Measurements from ENCODE around the gene NEK1. TPM values are rescaled to one million over a fixed set of nuclear protein-coding genes. Genes with fewer than 3 reads are reported as not detected.

NEK1 gene
- total and polyA plus RNA-seq, 2 of the 8 experiments (the other 6 are each of a cell fraction or from before 2014, with no cell fraction given) = 3.9 to 11.7 TPM

GRCh38 chr4:169438057-169438480 is 174.3 kb downstream of the NEK1 start:
- H3K18ac ChIP-seq (ENCODE audit: extremely low read depth, low read length) = no peak overlapping the region
- TF ChIP-seq POU5F1 (IDR thresholded peaks at IDR 0.05; ENCODE audit: low read depth, low read length) = no peak
- no peak for TF ChIP-seq JUN (IDR thresholded peaks at IDR 0.05; ENCODE audit: low read depth, low read length)
- no peak for TF ChIP-seq CTBP2 (IDR thresholded peaks at IDR 0.05; ENCODE audit: borderline replicate concordance, insufficient read depth, insufficient read length, low read length)
- no peak for TF ChIP-seq SIX5 (IDR thresholded peaks at IDR 0.05; ENCODE audit: low read depth, low read length)
- TF ChIP-seq CREB1 (IDR thresholded peaks at IDR 0.05) = no peak
- no peak for TF ChIP-seq KDM5A (IDR thresholded peaks at IDR 0.05; ENCODE audit: low read length)
- no peak for TF ChIP-seq EGR1 (IDR thresholded peaks at IDR 0.05; ENCODE audit: borderline replicate concordance, low read depth, low read length)
- TF ChIP-seq FOSL1 (IDR thresholded peaks at IDR 0.05; ENCODE audit: insufficient read depth, low read depth, low read length) = no peak
- no peak for TF ChIP-seq KDM4A (IDR thresholded peaks at IDR 0.05; ENCODE audit: low read depth, low read length, severe bottlenecking)
- TF ChIP-seq RXRA (IDR thresholded peaks at IDR 0.05; ENCODE audit: insufficient read depth, low read depth, low read length) = no peak

More at GRCh38 chr4:169438057-169438480, 174.3 kb downstream of the NEK1 start:
- DNase-seq (ENCODE audit: low read depth in 1 of 2, low spot score in 2 of 2) (no peak), FAIRE-seq (no peak)
- H2BK12ac ChIP-seq (ENCODE audit: low read depth, low read length) = no peak overlapping the region
- no peak overlapping the region for H2BK20ac ChIP-seq (ENCODE audit: low read length)
- no peak overlapping the region for H3K14ac ChIP-seq (ENCODE audit: insufficient read length)
- no peaks in the 10 kb centered on the region; a peak in 1 of 8 replicates for H3K36me3 ChIP-seq (ENCODE audit: control insufficient read depth in 2 of 4, insufficient read depth in 4 of 4, low read length in 3 of 4)
- no peak overlapping the region for H2AFZ ChIP-seq (ENCODE audit: low read length)
- H3K4me1 ChIP-seq (replicated peaks in 1 of 4; ENCODE audit: control insufficient read depth in 3 of 4, insufficient read depth in 4 of 4, low read length in 3 of 4) = no peaks in the 10 kb centered on the region
- no peak overlapping the region for H3K23ac ChIP-seq (ENCODE audit: insufficient read length)
- no peaks in the 10 kb centered on the region for H3K27me3 ChIP-seq (replicated peaks in 1 of 4; ENCODE audit: control insufficient read depth in 3 of 4, extremely low read depth in 1 of 4, insufficient read depth in 3 of 4, low read length in 3 of 4)
- H2BK5ac ChIP-seq (ENCODE audit: low read depth, low read length) = no peak overlapping the region
- H3K23me2 ChIP-seq (ENCODE audit: low read depth, low read length) = no peaks in the 10 kb centered on the region
- no peak overlapping the region for H2BK15ac ChIP-seq (ENCODE audit: low read length)
- H3K79me2 ChIP-seq (ENCODE audit: control insufficient read depth in 1 of 2, insufficient read depth in 2 of 2, low read length in 2 of 2) = no peaks in the 10 kb centered on the region
- CTCF ChIA-PET (ENCODE audit: partially characterized antibody) = interaction anchor here (0.7 to 1.4 kb wide), 3 partner anchors 11 to 234 kb away, joined by 3 to 4 read pairs (median 4); no protein-coding TSS in a partner anchor
- POLR2A ChIA-PET (ENCODE audit: partially characterized antibody) = no interaction called here
- no peaks in the 10 kb centered on the region for H3K79me1 ChIP-seq (ENCODE audit: low read depth, low read length)
- H4K20me1 ChIP-seq (replicated peaks in 1 of 2; ENCODE audit: control insufficient read depth in 1 of 2, insufficient read depth in 2 of 2, low read length in 2 of 2) = no peaks in the 10 kb centered on the region
- no peak overlapping the region for H3K4me3 ChIP-seq (ENCODE audit: extremely low read depth in 1 of 4, insufficient read depth in 2 of 4, low read depth in 3 of 4, low read length in 4 of 4)
- no peak overlapping the region for H2AK5ac ChIP-seq (ENCODE audit: low read depth, low read length)
- H3K4ac ChIP-seq (replicated peaks; ENCODE audit: insufficient read length, low read depth, low read length) = no peak overlapping the region
- H3K9ac ChIP-seq (replicated peaks in 1 of 4; ENCODE audit: extremely low read depth in 1 of 4, low read depth in 3 of 4, low read length in 3 of 4) = no peak overlapping the region
- H3K9me3 ChIP-seq (ENCODE audit: insufficient read depth in 2 of 2, low read depth in 1 of 2, low read length in 1 of 2) = no peaks in the 10 kb centered on the region
- H4K91ac ChIP-seq (replicated peaks; ENCODE audit: insufficient read length, low read length) = no peak overlapping the region
- 89% methylated on average over 2 of the region's 2 CpGs; no CpG with 5 or more reads in 1 of the 2 experiments for WGBS, 2 experiments (ENCODE audit: extremely low coverage in 1 of 2, insufficient coverage in 1 of 2, insufficient read length in 1 of 2, insufficient replicate concordance in 2 of 2, low coverage in 1 of 2, low lambda C conversion rate in 2 of 2, missing lambda C conversion rate in 1 of 2)
- H2BK120ac ChIP-seq (replicated peaks; ENCODE audit: low read depth, low read length) = no peak overlapping the region
- no peak overlapping the region for H4K8ac ChIP-seq (ENCODE audit: extremely low read depth, insufficient read depth, low read length)
- no peak overlapping the region for H3K27ac ChIP-seq (ENCODE audit: low read depth, low read length)
- no peak overlapping the region for H3K56ac ChIP-seq (replicated peaks; ENCODE audit: insufficient read length, low read depth, low read length)
- H4K5ac ChIP-seq (ENCODE audit: insufficient read length, low read depth, low read length) = no peak overlapping the region
- no peak overlapping the region for H3K4me2 ChIP-seq (ENCODE audit: insufficient read depth in 1 of 2, low read depth in 2 of 2, low read length in 2 of 2)
